Measurements from ENCODE around the gene NCK1. TPM values are rescaled to one million over a fixed set of nuclear protein-coding genes. Genes with fewer than 3 reads are reported as not detected.
A peak's percentile ranks its signal among the peaks of the same experiment; 100 is the strongest.
"Not testable (repeated sequence)": the region's sequence is repeated elsewhere in the genome, so short reads cannot be mapped to it uniquely, and the experiment has no call there.

The NCK1 gene
- total and polyA plus RNA-seq, 2 experiments from 2014 or later: 28.4 to 28.7 TPM

DNA sequence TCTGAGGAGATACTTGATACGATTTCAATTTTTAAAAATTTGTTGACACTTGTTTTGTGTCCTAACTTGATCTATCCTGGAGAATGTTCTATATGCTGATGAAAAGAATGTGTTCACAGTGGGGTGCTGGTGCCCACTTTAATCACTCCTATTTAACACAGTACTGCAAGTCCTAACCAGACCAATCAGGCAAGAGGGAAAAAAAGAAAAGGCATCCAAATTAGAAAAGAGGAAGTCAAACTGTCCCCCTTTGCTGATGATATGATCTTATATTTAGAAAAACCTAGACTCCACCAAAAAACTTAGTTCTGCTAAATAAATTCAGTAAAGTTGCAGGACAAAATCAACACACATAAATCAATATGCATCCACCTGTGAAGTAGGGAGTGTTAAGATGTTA, 40.5 kb downstream of the NCK1 start:
- peak overlapping the region; percentile 94 for H3K27ac Mint-ChIP-seq
- not testable (repeated sequence) for H3K9me2 ChIP-seq (ENCODE audit: insufficient read depth); H3K9me3 Mint-ChIP-seq; H3K4me3 Mint-ChIP-seq; H3K4me3 ChIP-seq; H3K36me3 ChIP-seq (ENCODE audit: insufficient read depth); DNase-seq (ENCODE audit: low spot score); H3K27me3 Mint-ChIP-seq (ENCODE audit: insufficient read depth, low read depth, poor library complexity); H3K27me3 ChIP-seq (ENCODE audit: insufficient read depth); H3F3A ChIP-seq (replicated peaks; ENCODE audit: low read depth); H2AFZ ChIP-seq
- Histone ChIP-seq H3K4me2 (peak overlapping the region; percentile 52), H3K4me1 (ENCODE audit: insufficient read depth) (peaks cover 51% of the 10 kb centered on the region), H3K79me2 (replicated peaks; ENCODE audit: insufficient read depth) (peaks cover 100% of the 10 kb centered on the region), H3K27ac (ENCODE audit: low read depth) (peak overlapping the region; percentile 72; the same call in 1 of the 2 replicates), H4K20me1 (replicated peaks; ENCODE audit: insufficient read depth) (peaks cover 18% of the 10 kb centered on the region)
- ATAC-seq: peak; percentile 28
- peaks cover 58% of the 10 kb centered on the region for H3K4me1 Mint-ChIP-seq
- peaks cover 12% of the 10 kb centered on the region for H3K36me3 Mint-ChIP-seq (ENCODE audit: low read depth)

DNA sequence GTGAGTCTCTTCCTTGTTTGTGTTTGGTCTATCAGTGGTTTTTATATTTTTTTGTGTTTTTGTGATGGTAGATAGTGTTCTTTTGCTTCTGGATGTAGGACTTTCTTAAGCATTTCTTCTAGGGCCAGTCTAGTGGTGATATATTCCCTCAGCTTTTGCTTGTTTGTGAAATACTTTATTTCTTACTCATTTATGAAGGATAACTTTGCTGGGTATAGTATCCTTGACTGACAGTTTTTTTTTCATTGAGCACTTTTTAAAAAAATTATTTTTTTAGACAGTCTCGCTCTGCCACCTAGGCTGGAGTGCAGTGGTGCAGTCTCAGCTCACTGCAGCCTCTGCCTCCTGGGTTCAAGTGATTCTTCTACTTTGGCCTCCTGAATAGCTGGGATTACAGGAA, 41.9 kb downstream of the NCK1 start:
- Histone ChIP-seq H3K79me2 (replicated peaks; ENCODE audit: insufficient read depth) (peaks cover 100% of the 10 kb centered on the region), H3K4me1 (ENCODE audit: insufficient read depth) (peaks cover 44% of the 10 kb centered on the region), H3K4me2 (no peak overlapping the region), H3K4me3 (no peak overlapping the region), H4K20me1 (replicated peaks; ENCODE audit: insufficient read depth) (peaks cover 18% of the 10 kb centered on the region), H2AFZ (no peak overlapping the region), H3K36me3 (ENCODE audit: insufficient read depth) (no peaks in the 10 kb centered on the region), H3F3A (replicated peaks; ENCODE audit: low read depth) (no peaks in the 10 kb centered on the region), H3K27ac (ENCODE audit: low read depth) (no peak overlapping the region), H3K27me3 (ENCODE audit: insufficient read depth) (no peaks in the 10 kb centered on the region), H3K9me2 (ENCODE audit: insufficient read depth) (no peaks in the 10 kb centered on the region)
- Mint-ChIP-seq H3K27ac (no peak overlapping the region), H3K36me3 (ENCODE audit: low read depth) (peaks cover 12% of the 10 kb centered on the region), H3K9me3 (no peaks in the 10 kb centered on the region; the same call in 2 of the 3 replicates), H3K4me3 (no peak overlapping the region), H3K27me3 (ENCODE audit: insufficient read depth, low read depth, poor library complexity) (peaks cover 8% of the 10 kb centered on the region), H3K4me1 (peaks cover 63% of the 10 kb centered on the region)
- DNase-seq (ENCODE audit: low spot score) (no peak), ATAC-seq (no peak)
- no peak for TF ChIP-seq EZH2 (IDR thresholded peaks at IDR 0.05; ENCODE audit: low read depth, unreplicated experiment)
- TF ChIP-seq, protein P1, sequence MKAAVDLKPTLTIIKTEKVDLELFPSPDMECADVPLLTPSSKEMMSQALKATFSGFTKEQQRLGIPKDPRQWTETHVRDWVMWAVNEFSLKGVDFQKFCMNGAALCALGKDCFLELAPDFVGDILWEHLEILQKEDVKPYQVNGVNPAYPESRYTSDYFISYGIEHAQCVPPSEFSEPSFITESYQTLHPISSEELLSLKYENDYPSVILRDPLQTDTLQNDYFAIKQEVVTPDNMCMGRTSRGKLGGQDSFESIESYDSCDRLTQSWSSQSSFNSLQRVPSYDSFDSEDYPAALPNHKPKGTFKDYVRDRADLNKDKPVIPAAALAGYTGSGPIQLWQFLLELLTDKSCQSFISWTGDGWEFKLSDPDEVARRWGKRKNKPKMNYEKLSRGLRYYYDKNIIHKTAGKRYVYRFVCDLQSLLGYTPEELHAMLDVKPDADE (IDR thresholded peaks at IDR 0.05): no peak
- TF ChIP-seq, protein P2, sequence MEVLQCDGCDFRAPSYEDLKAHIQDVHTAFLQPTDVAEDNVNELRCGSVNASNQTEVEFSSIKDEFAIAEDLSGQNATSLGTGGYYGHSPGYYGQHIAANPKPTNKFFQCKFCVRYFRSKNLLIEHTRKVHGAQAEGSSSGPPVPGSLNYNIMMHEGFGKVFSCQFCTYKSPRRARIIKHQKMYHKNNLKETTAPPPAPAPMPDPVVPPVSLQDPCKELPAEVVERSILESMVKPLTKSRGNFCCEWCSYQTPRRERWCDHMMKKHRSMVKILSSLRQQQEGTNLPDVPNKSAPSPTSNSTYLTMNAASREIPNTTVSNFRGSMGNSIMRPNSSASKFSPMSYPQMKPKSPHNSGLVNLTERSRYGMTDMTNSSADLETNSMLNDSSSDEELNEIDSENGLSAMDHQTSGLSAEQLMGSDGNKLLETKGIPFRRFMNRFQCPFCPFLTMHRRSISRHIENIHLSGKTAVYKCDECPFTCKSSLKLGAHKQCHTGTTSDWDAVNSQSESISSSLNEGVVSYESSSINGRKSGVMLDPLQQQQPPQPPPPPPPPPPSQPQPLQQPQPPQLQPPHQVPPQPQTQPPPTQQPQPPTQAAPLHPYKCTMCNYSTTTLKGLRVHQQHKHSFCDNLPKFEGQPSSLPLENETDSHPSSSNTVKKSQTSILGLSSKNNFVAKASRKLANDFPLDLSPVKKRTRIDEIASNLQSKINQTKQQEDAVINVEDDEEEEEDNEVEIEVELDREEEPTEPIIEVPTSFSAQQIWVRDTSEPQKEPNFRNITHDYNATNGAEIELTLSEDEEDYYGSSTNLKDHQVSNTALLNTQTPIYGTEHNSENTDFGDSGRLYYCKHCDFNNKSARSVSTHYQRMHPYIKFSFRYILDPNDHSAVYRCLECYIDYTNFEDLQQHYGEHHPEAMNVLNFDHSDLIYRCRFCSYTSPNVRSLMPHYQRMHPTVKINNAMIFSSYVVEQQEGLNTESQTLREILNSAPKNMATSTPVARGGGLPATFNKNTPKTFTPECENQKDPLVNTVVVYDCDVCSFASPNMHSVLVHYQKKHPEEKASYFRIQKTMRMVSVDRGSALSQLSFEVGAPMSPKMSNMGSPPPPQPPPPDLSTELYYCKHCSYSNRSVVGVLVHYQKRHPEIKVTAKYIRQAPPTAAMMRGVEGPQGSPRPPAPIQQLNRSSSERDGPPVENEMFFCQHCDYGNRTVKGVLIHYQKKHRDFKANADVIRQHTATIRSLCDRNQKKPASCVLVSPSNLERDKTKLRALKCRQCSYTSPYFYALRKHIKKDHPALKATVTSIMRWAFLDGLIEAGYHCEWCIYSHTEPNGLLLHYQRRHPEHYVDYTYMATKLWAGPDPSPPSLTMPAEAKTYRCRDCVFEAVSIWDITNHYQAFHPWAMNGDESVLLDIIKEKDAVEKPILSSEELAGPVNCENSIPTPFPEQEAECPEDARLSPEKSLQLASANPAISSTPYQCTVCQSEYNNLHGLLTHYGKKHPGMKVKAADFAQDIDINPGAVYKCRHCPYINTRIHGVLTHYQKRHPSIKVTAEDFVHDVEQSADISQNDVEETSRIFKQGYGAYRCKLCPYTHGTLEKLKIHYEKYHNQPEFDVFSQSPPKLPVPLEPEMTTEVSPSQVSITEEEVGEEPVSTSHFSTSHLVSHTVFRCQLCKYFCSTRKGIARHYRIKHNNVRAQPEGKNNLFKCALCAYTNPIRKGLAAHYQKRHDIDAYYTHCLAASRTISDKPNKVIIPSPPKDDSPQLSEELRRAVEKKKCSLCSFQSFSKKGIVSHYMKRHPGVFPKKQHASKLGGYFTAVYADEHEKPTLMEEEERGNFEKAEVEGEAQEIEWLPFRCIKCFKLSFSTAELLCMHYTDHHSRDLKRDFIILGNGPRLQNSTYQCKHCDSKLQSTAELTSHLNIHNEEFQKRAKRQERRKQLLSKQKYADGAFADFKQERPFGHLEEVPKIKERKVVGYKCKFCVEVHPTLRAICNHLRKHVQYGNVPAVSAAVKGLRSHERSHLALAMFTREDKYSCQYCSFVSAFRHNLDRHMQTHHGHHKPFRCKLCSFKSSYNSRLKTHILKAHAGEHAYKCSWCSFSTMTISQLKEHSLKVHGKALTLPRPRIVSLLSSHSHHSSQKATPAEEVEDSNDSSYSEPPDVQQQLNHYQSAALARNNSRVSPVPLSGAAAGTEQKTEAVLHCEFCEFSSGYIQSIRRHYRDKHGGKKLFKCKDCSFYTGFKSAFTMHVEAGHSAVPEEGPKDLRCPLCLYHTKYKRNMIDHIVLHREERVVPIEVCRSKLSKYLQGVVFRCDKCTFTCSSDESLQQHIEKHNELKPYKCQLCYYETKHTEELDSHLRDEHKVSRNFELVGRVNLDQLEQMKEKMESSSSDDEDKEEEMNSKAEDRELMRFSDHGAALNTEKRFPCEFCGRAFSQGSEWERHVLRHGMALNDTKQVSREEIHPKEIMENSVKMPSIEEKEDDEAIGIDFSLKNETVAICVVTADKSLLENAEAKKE (CRISPR knock-in tag; IDR thresholded peaks at IDR 0.05): no peak
- no peak for TF ChIP-seq REST (IDR thresholded peaks at IDR 0.05; ENCODE audit: unreplicated experiment)
- TF ChIP-seq EZH2phosphoT487 (IDR thresholded peaks at IDR 0.05; ENCODE audit: unreplicated experiment): no peak
- no peak for TF ChIP-seq NANOG (IDR thresholded peaks at IDR 0.05; ENCODE audit: borderline replicate concordance)
- no peak for TF ChIP-seq JUNB (IDR thresholded peaks at IDR 0.05; ENCODE audit: unreplicated experiment)
- TF ChIP-seq CREB1 (CRISPR knock-in tag; IDR thresholded peaks at IDR 0.05; ENCODE audit: low read depth): no peak
- TF ChIP-seq CTCF (conservative IDR thresholded peaks at IDR 0.05; ENCODE audit: low read depth in 2 of 2): no peak
- no peak for TF ChIP-seq ZNF114 (CRISPR knock-in tag; IDR thresholded peaks at IDR 0.05)
